Liver (tissue), 9 donors: Measurements from ENCODE around the gene BUD13. TPM values are rescaled to one million over a fixed set of nuclear protein-coding genes. Genes with fewer than 3 reads are reported as not detected.

Experiments used
- DNase-seq: peaks from one replicate; pipeline ENCODE4 v3.0.0-alpha.2; 2017; ENCODE audit warnings: low spot score
- H3K27ac ChIP-seq, 2 donors: one replicate each; pipeline ENCODE4 v1.7.0; 2013; ENCODE audit warnings: inconsistent platforms in 2 of 2, low read length in 2 of 2, control low read depth in 1 of 2, low read depth in 1 of 2, mild to moderate bottlenecking in 1 of 2
- H3K27me3 ChIP-seq, 4 donors: one replicate each; pipeline versions ENCODE4 v1.6.1 to v1.7.0; 2013; ENCODE audit warnings: low read length in 3 of 4, inconsistent platforms in 1 of 4, mild to moderate bottlenecking in 1 of 4, moderate library complexity in 1 of 4; ENCODE audit not compliant: control insufficient read depth in 4 of 4, insufficient read depth in 4 of 4
- H3K36me3 ChIP-seq, 4 donors: one replicate each; pipeline versions ENCODE4 v1.6.1 to v1.7.0; 2013; ENCODE audit warnings: low read length in 3 of 4, mild to moderate bottlenecking in 3 of 4, low read depth in 1 of 4, moderate library complexity in 1 of 4; ENCODE audit not compliant: control insufficient read depth in 4 of 4, insufficient read depth in 3 of 4
- H3K4me1 ChIP-seq, 4 donors: one replicate each; pipeline versions ENCODE4 v1.6.1 to v1.7.0; 2013; ENCODE audit warnings: low read length in 3 of 4, mild to moderate bottlenecking in 3 of 4, moderate library complexity in 1 of 4; ENCODE audit not compliant: control insufficient read depth in 4 of 4, insufficient read depth in 4 of 4
- H3K4me3 ChIP-seq, 3 donors: one replicate each; pipeline versions ENCODE4 v1.6.1 to v1.7.0; 2013; ENCODE audit warnings: low read length in 3 of 3, control low read depth in 1 of 3, low read depth in 1 of 3, mild to moderate bottlenecking in 1 of 3
- H3K9ac ChIP-seq, 2 donors: one replicate each; pipeline ENCODE4 v1.7.0; 2013; ENCODE audit warnings: low read length in 2 of 2, mild to moderate bottlenecking in 2 of 2, moderate library complexity in 2 of 2, control low read depth in 1 of 2, low read depth in 1 of 2
- H3K9me3 ChIP-seq, 4 donors: one replicate each; pipeline versions ENCODE4 v1.6.1 to v1.7.0; 2013; ENCODE audit warnings: low read length in 3 of 4; ENCODE audit not compliant: control insufficient read depth in 4 of 4
- ATF3 ChIP-seq: IDR thresholded peaks from 2 replicates; pipeline ENCODE4 v1.6.1; 2016; ENCODE audit warnings: antibody characterized with exemption
- CTCF ChIP-seq: fragments of 150-350 bp; IDR thresholded peaks from 2 replicates; pipeline ENCODE4 v1.5.1; 2017; ENCODE audit warnings: improper control_type of control experiment, low read depth, low read length; ENCODE audit not compliant: missing input control
- EGR1 ChIP-seq, 2 donors: IDR thresholded peaks; 2 replicates each; pipeline ENCODE4 v1.6.1; 2016 to 2018; ENCODE audit warnings: antibody characterized with exemption in 2 of 2, low read depth in 2 of 2
- FOXA1 ChIP-seq: IDR thresholded peaks from 2 replicates; pipeline ENCODE4 v1.6.1; 2016; ENCODE audit warnings: antibody characterized with exemption
- FOXA2 ChIP-seq: IDR thresholded peaks from 2 replicates; pipeline ENCODE4 v1.6.1; 2016; ENCODE audit warnings: antibody characterized with exemption
- HNF4A ChIP-seq, 2 donors: conservative IDR thresholded peaks; 2 replicates each; pipeline ENCODE4 v1.6.1; 2016; ENCODE audit warnings: antibody characterized with exemption in 2 of 2, mild to moderate bottlenecking in 2 of 2
- HNF4G ChIP-seq: IDR thresholded peaks from 2 replicates; pipeline ENCODE4 v1.6.1; 2016; ENCODE audit warnings: antibody characterized with exemption
- NR2F2 ChIP-seq: IDR thresholded peaks from 2 replicates; pipeline ENCODE4 v1.6.1; 2016; ENCODE audit warnings: antibody characterized with exemption
- RXRA ChIP-seq, 2 donors: IDR thresholded peaks; 2 replicates each; pipeline ENCODE4 v1.6.1; 2017 to 2018; ENCODE audit warnings: antibody characterized with exemption in 2 of 2, mild to moderate bottlenecking in 1 of 2
- SP1 ChIP-seq: IDR thresholded peaks from 2 replicates; pipeline ENCODE4 v1.6.1; 2018; ENCODE audit warnings: antibody characterized with exemption, mild to moderate bottlenecking
- TAF1 ChIP-seq: conservative IDR thresholded peaks from 2 replicates; pipeline ENCODE4 v1.6.1; 2016; ENCODE audit warnings: antibody characterized with exemption, mild to moderate bottlenecking
- YY1 ChIP-seq: IDR thresholded peaks from 2 replicates; pipeline ENCODE4 v1.6.1; 2016; ENCODE audit warnings: antibody characterized with exemption, mild to moderate bottlenecking
- ZBTB33 ChIP-seq: IDR thresholded peaks from 2 replicates; pipeline ENCODE4 v1.6.1; 2016; ENCODE audit warnings: antibody characterized with exemption
- WGBS: extraction: QIAGEN DNeasy Blood & Tissue Kit; methylation state at CpG from one replicate; pipeline ENCODE4 v1.1.7; 2013; 5-methylcytosine and 5-hydroxymethylcytosine counted together
- polyA plus RNA-seq, 2 donors: library from polyadenylated mRNA; stranded (reverse) in 1 of 2; unstranded in 1 of 2; fragments of 200-250 nt in 1 of 2; fragments of >200 nt in 1 of 2; fragmentation: Nextera tagmentation in 1 of 2; extraction: Ambion mirVana in 1 of 2; gene quantifications; one replicate each; pipeline versions ENCODE4 v1.2.1 to v1.2.3, GENCODE V29; 2013 to 2015
- total RNA-seq, 2 donors: library from RNA; depleted of rRNA; stranded (reverse); fragments of >200 nt; gene quantifications; one replicate each; pipeline ENCODE4 v1.2.3, GENCODE V29; 2014
- TF ChIP-seq, protein P1 (sequence below): IDR thresholded peaks from 2 replicates; pipeline ENCODE4 v1.6.1; 2016; ENCODE audit warnings: antibody characterized with exemption, mild to moderate bottlenecking
- TF ChIP-seq, protein P2 (sequence below): IDR thresholded peaks from 2 replicates; pipeline ENCODE4 v1.6.1; 2016; ENCODE audit warnings: antibody characterized with exemption
- donor health status: healthy.
- donor health status: healthy.
- donor health status: healthy.
- donor health status: healthy.
- donor health status: healthy.

Gene BUD13
- total and polyA plus RNA-seq, 4 donors, result 3.9 to 7.4 (median 5.1) TPM

- Histone ChIP-seq H3K4me1 (peaks cover 0 to 8% (median 3%) of the 10 kb centered on the region in 4 donors), H3K9me3 (no peaks in the 10 kb centered on the region), H3K27me3 (no peaks in the 10 kb centered on the region), H3K27ac (no peak overlapping the region), H3K9ac (no peak overlapping the region), H3K4me3 (no peak overlapping the region), H3K36me3 (no peaks in the 10 kb centered on the region)
- no peak for TF ChIP-seq YY1
- no peak for TF ChIP-seq ATF3
- TF ChIP-seq NR2F2, result no peak
- TF ChIP-seq ZBTB33, result no peak
- TF ChIP-seq HNF4G, result no peak
- TF ChIP-seq, protein P1, sequence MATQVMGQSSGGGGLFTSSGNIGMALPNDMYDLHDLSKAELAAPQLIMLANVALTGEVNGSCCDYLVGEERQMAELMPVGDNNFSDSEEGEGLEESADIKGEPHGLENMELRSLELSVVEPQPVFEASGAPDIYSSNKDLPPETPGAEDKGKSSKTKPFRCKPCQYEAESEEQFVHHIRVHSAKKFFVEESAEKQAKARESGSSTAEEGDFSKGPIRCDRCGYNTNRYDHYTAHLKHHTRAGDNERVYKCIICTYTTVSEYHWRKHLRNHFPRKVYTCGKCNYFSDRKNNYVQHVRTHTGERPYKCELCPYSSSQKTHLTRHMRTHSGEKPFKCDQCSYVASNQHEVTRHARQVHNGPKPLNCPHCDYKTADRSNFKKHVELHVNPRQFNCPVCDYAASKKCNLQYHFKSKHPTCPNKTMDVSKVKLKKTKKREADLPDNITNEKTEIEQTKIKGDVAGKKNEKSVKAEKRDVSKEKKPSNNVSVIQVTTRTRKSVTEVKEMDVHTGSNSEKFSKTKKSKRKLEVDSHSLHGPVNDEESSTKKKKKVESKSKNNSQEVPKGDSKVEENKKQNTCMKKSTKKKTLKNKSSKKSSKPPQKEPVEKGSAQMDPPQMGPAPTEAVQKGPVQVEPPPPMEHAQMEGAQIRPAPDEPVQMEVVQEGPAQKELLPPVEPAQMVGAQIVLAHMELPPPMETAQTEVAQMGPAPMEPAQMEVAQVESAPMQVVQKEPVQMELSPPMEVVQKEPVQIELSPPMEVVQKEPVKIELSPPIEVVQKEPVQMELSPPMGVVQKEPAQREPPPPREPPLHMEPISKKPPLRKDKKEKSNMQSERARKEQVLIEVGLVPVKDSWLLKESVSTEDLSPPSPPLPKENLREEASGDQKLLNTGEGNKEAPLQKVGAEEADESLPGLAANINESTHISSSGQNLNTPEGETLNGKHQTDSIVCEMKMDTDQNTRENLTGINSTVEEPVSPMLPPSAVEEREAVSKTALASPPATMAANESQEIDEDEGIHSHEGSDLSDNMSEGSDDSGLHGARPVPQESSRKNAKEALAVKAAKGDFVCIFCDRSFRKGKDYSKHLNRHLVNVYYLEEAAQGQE, result no peak
- no peak for TF ChIP-seq RXRA (IDR thresholded peaks at IDR 0.05)
- no peak for TF ChIP-seq HNF4A (conservative IDR thresholded peaks at IDR 0.05)
- TF ChIP-seq SP1, result no peak
- no peak for TF ChIP-seq EGR1 (IDR thresholded peaks at IDR 0.05; ENCODE audit: low read depth in 2 of 2)
- TF ChIP-seq, protein P2, sequence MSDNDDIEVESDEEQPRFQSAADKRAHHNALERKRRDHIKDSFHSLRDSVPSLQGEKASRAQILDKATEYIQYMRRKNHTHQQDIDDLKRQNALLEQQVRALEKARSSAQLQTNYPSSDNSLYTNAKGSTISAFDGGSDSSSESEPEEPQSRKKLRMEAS, result no peak
- no peak for TF ChIP-seq CTCF
- no peak for TF ChIP-seq FOXA1
- 20% methylated on average over 37 of the region's 37 CpGs for WGBS
- no peak for DNase-seq
These were observed 65.6 kb downstream of the BUD13 start for GRCh38 chr11:116707161-116707629.

DNA sequence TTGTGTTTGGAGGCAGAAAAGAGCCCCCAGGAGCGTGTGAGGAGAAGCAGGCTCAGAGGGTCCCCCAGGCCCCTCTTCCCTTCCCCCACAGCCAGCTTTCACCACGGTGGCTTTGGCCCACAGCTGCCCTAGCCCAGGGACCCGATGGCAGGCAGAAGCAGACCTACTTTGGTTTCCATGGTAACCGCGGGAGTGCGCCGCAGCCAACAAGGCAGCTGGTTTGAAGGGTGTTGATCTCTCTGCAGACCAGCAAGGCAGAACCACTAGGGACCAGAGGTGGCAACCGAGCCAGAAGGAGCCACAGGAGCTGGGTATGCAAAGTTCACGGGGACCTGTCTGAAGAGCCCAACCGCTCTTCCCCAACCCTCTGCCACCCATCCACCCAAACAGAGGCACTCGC is 69.4 kb downstream of the BUD13 start:
- Histone ChIP-seq H3K4me1 (peaks cover 0 to 8% (median 3%) of the 10 kb centered on the region in 4 donors), H3K4me3 (no peak overlapping the region), H3K9ac (no peak overlapping the region), H3K27ac (no peak overlapping the region), H3K27me3 (no peaks in the 10 kb centered on the region), H3K9me3 (no peaks in the 10 kb centered on the region), H3K36me3 (no peaks in the 10 kb centered on the region)
- 51% methylated on average over 11 of the region's 11 CpGs for WGBS
- TF ChIP-seq EGR1 (IDR thresholded peaks at IDR 0.05; ENCODE audit: low read depth in 2 of 2), result no peak
- no peak for TF ChIP-seq SP1
- TF ChIP-seq FOXA2, result no peak
- no peak for TF ChIP-seq TAF1
- TF ChIP-seq ZBTB33, result no peak
- TF ChIP-seq NR2F2, result no peak
- no peak for TF ChIP-seq RXRA (IDR thresholded peaks at IDR 0.05)
- no peak for DNase-seq
